K562 (cell line): Measurements from ENCODE around the gene FMNL3. TPM values are rescaled to one million over a fixed set of nuclear protein-coding genes. Genes with fewer than 3 reads are reported as not detected.
A peak's percentile ranks its signal among the peaks of the same experiment; 100 is the strongest.

Experiments used
- CBX1 ChIP-seq: sonication (generic); IDR thresholded peaks from 2 replicates; pipeline ENCODE4 v1.6.1; 2016; ENCODE audit warnings: antibody characterized with exemption, low read depth, mild to moderate bottlenecking
- L3MBTL2 ChIP-seq: fragments of 450-650 bp; IDR thresholded peaks from 2 replicates; pipeline ENCODE4 v1.6.1; 2016; ENCODE audit warnings: mild to moderate bottlenecking, moderate library complexity
- MCM2 ChIP-seq: fragments of 450-650 bp; IDR thresholded peaks from 2 replicates; pipeline ENCODE4 v1.6.1; 2017; ENCODE audit warnings: low read depth, mild to moderate bottlenecking
- MECOM ChIP-seq: fragments of 250-450 bp; sonication (Bioruptor Pico); IDR thresholded peaks from 2 replicates; pipeline ENCODE4 v1.8.0; 2022; ENCODE audit warnings: inconsistent platforms
- PHF20 ChIP-seq: fragments of 450-650 bp; IDR thresholded peaks from 2 replicates; pipeline ENCODE4 v1.6.1; 2018; ENCODE audit not compliant: partially characterized antibody
- PKNOX1 ChIP-seq: fragments of 450-650 bp; IDR thresholded peaks from 2 replicates; pipeline ENCODE4 v1.6.1; 2016
- RBBP5 ChIP-seq: fragments of 200-600 bp; sonication (generic); IDR thresholded peaks from 2 replicates; pipeline ENCODE4 v1.6.1; 2012; ENCODE audit warnings: borderline replicate concordance, mild to moderate bottlenecking, low read length, control low read depth, inconsistent platforms; ENCODE audit not compliant: insufficient read depth, poor library complexity, severe bottlenecking
- SMARCA5 ChIP-seq: fragments of 450-650 bp; IDR thresholded peaks from 2 replicates; pipeline ENCODE4 v1.6.1; 2016
- ZFX ChIP-seq: sonication (generic); formaldehyde crosslinking; IDR thresholded peaks from 2 replicates; pipeline ENCODE4 v1.8.0; 2022; ENCODE audit warnings: mild to moderate bottlenecking, missing genetic modification reagents, moderate library complexity
- ZNF318 ChIP-seq, 2 experiments: fragments of 450-650 bp; IDR thresholded peaks; 2 replicates each; pipeline ENCODE4 v1.6.1; 2016; ENCODE audit warnings: mild to moderate bottlenecking in 2 of 2, borderline replicate concordance in 1 of 2, low read depth in 1 of 2, moderate library complexity in 1 of 2
- ZNF76 ChIP-seq: fragments of 250-450 bp; sonication (Bioruptor Pico); IDR thresholded peaks from 2 replicates; pipeline ENCODE4 v1.4.0; 2020; ENCODE audit warnings: mild to moderate bottlenecking, moderate library complexity, borderline replicate concordance
- polyA plus RNA-seq, 8 experiments: library from polyadenylated mRNA; depleted of rRNA in 4 of 8; stranded (reverse) in 5 of 8; unstranded in 3 of 8; fragments of >200 nt; fragmentation: Nextera tagmentation in 2 of 8; fragmentation: Illumina TruSeq in 1 of 8; extraction: Ambion mirVana in 2 of 8; extraction: Trizol in 1 of 8; gene quantifications; 2 replicates each; pipeline versions ENCODE4 v1.2.1 to v1.2.3, GENCODE V29; 2011 to 2014; ENCODE audit warnings: inconsistent platforms in 1 of 8, missing spikeins in 1 of 8
- total RNA-seq, 7 experiments: library from RNA; depleted of rRNA in 6 of 7; stranded (reverse); fragments of >200 nt in 6 of 7; fragmentation: Illumina TruSeq in 2 of 7; extraction: Trizol in 2 of 7; gene quantifications; 2 replicates each; pipeline versions ENCODE4 v1.2.1 to v1.2.3, GENCODE V29; 2011 to 2021; ENCODE audit warnings: low replicate concordance in 1 of 7
- TF ChIP-seq, protein P1 (sequence below): fragments of 250-450 bp; sonication (Bioruptor Pico); IDR thresholded peaks from 2 replicates; pipeline ENCODE4 v1.8.0; 2022; ENCODE audit warnings: moderate library complexity, mild to moderate bottlenecking, inconsistent platforms
- TF ChIP-seq, protein P2 (sequence below): fragments of 250-450 bp; sonication (Bioruptor Pico); IDR thresholded peaks from 2 replicates; pipeline ENCODE4 v1.4.0; 2020; ENCODE audit warnings: mild to moderate bottlenecking, moderate library complexity
- TF ChIP-seq, protein P3 (sequence below): fragments of 250-450 bp; sonication (Bioruptor Pico); IDR thresholded peaks from 2 replicates; pipeline ENCODE4 v1.9.0; 2021; ENCODE audit warnings: mild to moderate bottlenecking

The FMNL3 gene
- total and polyA plus RNA-seq, 9 of the 15 experiments (the other 6 are each of a cell fraction or from before 2014, with no cell fraction given) = 0.49 to 14.4 (median 6.8) TPM

- TF ChIP-seq ZNF318 (IDR thresholded peaks at IDR 0.05; ENCODE audit: borderline replicate concordance in 1 of 2, low read depth in 1 of 2) (no peak), ZNF76 (CRISPR knock-in tag) (no peak), MCM2 (no peak), RBBP5 (peak; percentile 12), L3MBTL2 (peak; percentile 92), CBX1 (no peak), MECOM (CRISPR knock-in tag) (no peak), SMARCA5 (no peak), PHF20 (no peak), ZFX (peak; percentile 78), PKNOX1 (peak; percentile 69; the same call in 1 of the 2 replicates)
- TF ChIP-seq, protein P1, sequence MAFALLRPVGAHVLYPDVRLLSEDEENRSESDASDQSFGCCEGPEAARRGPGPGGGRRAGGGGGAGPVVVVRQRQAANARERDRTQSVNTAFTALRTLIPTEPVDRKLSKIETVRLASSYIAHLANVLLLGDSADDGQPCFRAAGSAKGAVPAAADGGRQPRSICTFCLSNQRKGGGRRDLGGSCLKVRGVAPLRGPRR (CRISPR knock-in tag) = 0 out of 2 replicates have a peak, but pooled peaks have one; percentile 21
- TF ChIP-seq, protein P2, sequence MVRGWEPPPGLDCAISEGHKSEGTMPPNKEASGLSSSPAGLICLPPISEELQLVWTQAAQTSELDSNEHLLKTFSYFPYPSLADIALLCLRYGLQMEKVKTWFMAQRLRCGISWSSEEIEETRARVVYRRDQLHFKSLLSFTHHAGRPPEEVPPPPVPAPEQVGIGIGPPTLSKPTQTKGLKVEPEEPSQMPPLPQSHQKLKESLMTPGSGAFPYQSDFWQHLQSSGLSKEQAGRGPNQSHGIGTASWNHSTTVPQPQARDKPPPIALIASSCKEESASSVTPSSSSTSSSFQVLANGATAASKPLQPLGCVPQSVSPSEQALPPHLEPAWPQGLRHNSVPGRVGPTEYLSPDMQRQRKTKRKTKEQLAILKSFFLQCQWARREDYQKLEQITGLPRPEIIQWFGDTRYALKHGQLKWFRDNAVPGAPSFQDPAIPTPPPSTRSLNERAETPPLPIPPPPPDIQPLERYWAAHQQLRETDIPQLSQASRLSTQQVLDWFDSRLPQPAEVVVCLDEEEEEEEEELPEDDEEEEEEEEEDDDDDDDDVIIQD (CRISPR knock-in tag) = no peak
- TF ChIP-seq, protein P3, sequence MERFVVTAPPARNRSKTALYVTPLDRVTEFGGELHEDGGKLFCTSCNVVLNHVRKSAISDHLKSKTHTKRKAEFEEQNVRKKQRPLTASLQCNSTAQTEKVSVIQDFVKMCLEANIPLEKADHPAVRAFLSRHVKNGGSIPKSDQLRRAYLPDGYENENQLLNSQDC (CRISPR knock-in tag) = no peak
Observed at GRCh38 chr12:49622501-49623141, 84.6 kb downstream of the FMNL3 start (continued).
